H1 (cell line): ENCODE data around the gene ALPP. TPM values are rescaled to one million over a fixed set of nuclear protein-coding genes. Genes with fewer than 3 reads are reported as not detected.

ENCODE experiments used
- BACH1 ChIP-seq: IDR thresholded peaks from 2 replicates; pipeline ENCODE4 v1.6.1; 2012; ENCODE audit warnings: low read length, improper control_type of control experiment
- EZH2 ChIP-seq: fragments of 200-600 bp; sonication (generic); IDR thresholded peaks from 2 replicates; pipeline ENCODE4 v1.7.1; 2012; ENCODE audit warnings: low read depth, mild to moderate bottlenecking, moderate library complexity, low read length, inconsistent platforms; ENCODE audit not compliant: severe bottlenecking
- polyA plus RNA-seq, 7 experiments: library from polyadenylated mRNA; depleted of rRNA in 3 of 7; stranded (reverse) in 5 of 7; unstranded in 2 of 7; fragments of >200 nt in 5 of 7; fragments of 200-250 nt in 2 of 7; gene quantifications; 1 replicate in 5 of 7; 2 replicates in 1 of 7; 4 replicates in 1 of 7; pipeline versions ENCODE4 v1.2.1 to v1.2.3, GENCODE V29; 2011 to 2013; ENCODE audit warnings: missing spikeins in 2 of 7, mixed read lengths in 2 of 7
- total RNA-seq: library from RNA; stranded (reverse); fragmentation: NEBNext Ultra II Directional; extraction: Animal tissue kit (Norgen Biotek cat#: 25700); gene quantifications from 2 replicates; pipeline ENCODE4 v1.2.1, GENCODE V29; 2021
- TF ChIP-seq, protein P1 (sequence below): IDR thresholded peaks from 2 replicates; pipeline ENCODE4 v1.6.1; 2011; ENCODE audit warnings: low read depth, mild to moderate bottlenecking, low read length; ENCODE audit not compliant: insufficient read depth

The ALPP gene
- total and polyA plus RNA-seq, 2 of the 8 experiments (the other 6 are each of a cell fraction or from before 2014, with no cell fraction given) = 0.15 TPM

GRCh38 chr2:232418466-232419244 lies 40.1 kb downstream of the ALPP start (continued):
- peak; percentile 45 for TF ChIP-seq EZH2
- no peak for TF ChIP-seq BACH1
- TF ChIP-seq, protein P1, sequence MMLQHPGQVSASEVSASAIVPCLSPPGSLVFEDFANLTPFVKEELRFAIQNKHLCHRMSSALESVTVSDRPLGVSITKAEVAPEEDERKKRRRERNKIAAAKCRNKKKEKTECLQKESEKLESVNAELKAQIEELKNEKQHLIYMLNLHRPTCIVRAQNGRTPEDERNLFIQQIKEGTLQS = no peak
